ENCODE data around the gene DTHD1. TPM values are rescaled to one million over a fixed set of nuclear protein-coding genes. Genes with fewer than 3 reads are reported as not detected.
A peak's percentile ranks its signal among the peaks of the same experiment; 100 is the strongest.

The DTHD1 gene
- total and polyA plus RNA-seq, 10 of the 15 experiments (the other 5 are each of a cell fraction or from before 2014, with no cell fraction given) = 0.05 to 2.8 (median 1.4) TPM

- TF ChIP-seq IRF3 (IDR thresholded peaks at IDR 0.05) (no peak), ZNF687 (IDR thresholded peaks at IDR 0.05) (no peak), CEBPB (IDR thresholded peaks at IDR 0.05; ENCODE audit: borderline replicate concordance in 1 of 2, low read depth in 2 of 2, low read length in 2 of 2) (peak in 1 of 2 experiments; percentile 23; a peak in 1 of 4 replicates), HCFC1 (IDR thresholded peaks at IDR 0.05; ENCODE audit: low read length) (no peak), SUPT20H (IDR thresholded peaks at IDR 0.05; ENCODE audit: borderline replicate concordance, control insufficient read depth, low read depth, low read length) (no peak), NKRF (conservative IDR thresholded peaks at IDR 0.05) (no peak), BHLHE40 (IDR thresholded peaks at IDR 0.05; ENCODE audit: borderline replicate concordance in 1 of 2, low read depth in 2 of 2, low read length in 1 of 2) (no peak), ZNF207 (IDR thresholded peaks at IDR 0.05; ENCODE audit: borderline replicate concordance) (no peak), ZSCAN29 (IDR thresholded peaks at IDR 0.05) (no peak), RUNX3 (IDR thresholded peaks at IDR 0.05; ENCODE audit: low read length) (peak; percentile 71), RELA (IDR thresholded peaks at IDR 0.05; ENCODE audit: borderline replicate concordance, partially characterized antibody) (no peak), TBL1XR1 (IDR thresholded peaks at IDR 0.05; ENCODE audit: low read depth, low read length) (no peak), NR2F1 (conservative IDR thresholded peaks at IDR 0.05) (no peak), RBBP5 (conservative IDR thresholded peaks at IDR 0.05) (no peak), NBN (IDR thresholded peaks at IDR 0.05) (no peak), STAT1 (conservative IDR thresholded peaks at IDR 0.05) (no peak), SRF (IDR thresholded peaks at IDR 0.05; ENCODE audit: low read depth in 2 of 2, low read length in 2 of 2) (peak in 1 of 2 experiments; percentile 52; a peak in 1 of 4 replicates), CBFB (IDR thresholded peaks at IDR 0.05; ENCODE audit: low read depth) (no peak), SIN3A (IDR thresholded peaks at IDR 0.05; ENCODE audit: low read depth, low read length) (no peak), PKNOX1 (IDR thresholded peaks at IDR 0.05) (0 out of 2 replicates have a peak, but pooled peaks have one; percentile 17), ZBTB33 (IDR thresholded peaks at IDR 0.05) (no peak)
These were observed 38.9 kb downstream of the DTHD1 start (continued) for GRCh38 chr4:36320117-36320896.
